H1 (cell line): ENCODE data around the gene DAP. TPM values are rescaled to one million over a fixed set of nuclear protein-coding genes. Genes with fewer than 3 reads are reported as not detected.

ENCODE experiments used
- ATF3 ChIP-seq: IDR thresholded peaks from 2 replicates; pipeline ENCODE4 v1.6.1; 2011; ENCODE audit warnings: low read depth, mild to moderate bottlenecking, low read length; ENCODE audit not compliant: insufficient read depth
- HDAC2 ChIP-seq, 2 experiments: fragments of 300-600 bp in 1 of 2; sonication (generic) in 1 of 2; IDR thresholded peaks; 2 replicates each; pipeline ENCODE4 v1.6.1; 2011 to 2012; ENCODE audit warnings: low read depth in 2 of 2, low read length in 2 of 2, mild to moderate bottlenecking in 2 of 2, moderate library complexity in 2 of 2, borderline replicate concordance in 1 of 2, inconsistent platforms in 1 of 2
- MAFK ChIP-seq: IDR thresholded peaks from 2 replicates; pipeline ENCODE4 v1.6.1; 2012; ENCODE audit warnings: low read depth, mild to moderate bottlenecking, improper control_type of control experiment, low read length
- SIX5 ChIP-seq: IDR thresholded peaks from 2 replicates; pipeline ENCODE4 v1.6.1; 2011; ENCODE audit warnings: mild to moderate bottlenecking, low read depth, low read length
- SP2 ChIP-seq: IDR thresholded peaks from 2 replicates; pipeline ENCODE4 v1.6.1; 2012; ENCODE audit warnings: mild to moderate bottlenecking, low read length, inconsistent platforms
- TAF1 ChIP-seq: IDR thresholded peaks from 2 replicates; pipeline ENCODE4 v1.6.1; 2011; ENCODE audit warnings: mild to moderate bottlenecking, low read depth, low read length
- TAF7 ChIP-seq: optimal IDR thresholded peaks from 2 replicates; pipeline ENCODE3; 2011; ENCODE audit warnings: low read depth, mild to moderate bottlenecking, inconsistent platforms, low read length, moderate library complexity, borderline replicate concordance
- YY1 ChIP-seq: IDR thresholded peaks from 2 replicates; pipeline ENCODE4 v1.6.1; 2011; ENCODE audit warnings: low read depth, mild to moderate bottlenecking, low read length
- polyA plus RNA-seq, 7 experiments: library from polyadenylated mRNA; depleted of rRNA in 3 of 7; stranded (reverse) in 5 of 7; unstranded in 2 of 7; fragments of >200 nt in 5 of 7; fragments of 200-250 nt in 2 of 7; gene quantifications; 1 replicate in 5 of 7; 2 replicates in 1 of 7; 4 replicates in 1 of 7; pipeline versions ENCODE4 v1.2.1 to v1.2.3, GENCODE V29; 2011 to 2013; ENCODE audit warnings: missing spikeins in 2 of 7, mixed read lengths in 2 of 7
- total RNA-seq: library from RNA; stranded (reverse); fragmentation: NEBNext Ultra II Directional; extraction: Animal tissue kit (Norgen Biotek cat#: 25700); gene quantifications from 2 replicates; pipeline ENCODE4 v1.2.1, GENCODE V29; 2021
- TF ChIP-seq, protein P1 (sequence below), 3 experiments: IDR thresholded peaks; 1 replicate in 2 of 3; 2 replicates in 1 of 3; pipeline versions ENCODE4 v1.5.1 to v1.6.1; 2011; ENCODE audit warnings: low read length in 3 of 3, mild to moderate bottlenecking in 3 of 3, inconsistent platforms in 2 of 3, low read depth in 1 of 3, moderate library complexity in 1 of 3; ENCODE audit not compliant: insufficient read depth in 1 of 3; ENCODE audit errors: control extremely low read depth in 1 of 3

The DAP gene
- total and polyA plus RNA-seq, 2 of the 8 experiments (the other 6 are each of a cell fraction or from before 2014, with no cell fraction given), result 26.2 to 44.4 TPM

- TF ChIP-seq, protein P1, sequence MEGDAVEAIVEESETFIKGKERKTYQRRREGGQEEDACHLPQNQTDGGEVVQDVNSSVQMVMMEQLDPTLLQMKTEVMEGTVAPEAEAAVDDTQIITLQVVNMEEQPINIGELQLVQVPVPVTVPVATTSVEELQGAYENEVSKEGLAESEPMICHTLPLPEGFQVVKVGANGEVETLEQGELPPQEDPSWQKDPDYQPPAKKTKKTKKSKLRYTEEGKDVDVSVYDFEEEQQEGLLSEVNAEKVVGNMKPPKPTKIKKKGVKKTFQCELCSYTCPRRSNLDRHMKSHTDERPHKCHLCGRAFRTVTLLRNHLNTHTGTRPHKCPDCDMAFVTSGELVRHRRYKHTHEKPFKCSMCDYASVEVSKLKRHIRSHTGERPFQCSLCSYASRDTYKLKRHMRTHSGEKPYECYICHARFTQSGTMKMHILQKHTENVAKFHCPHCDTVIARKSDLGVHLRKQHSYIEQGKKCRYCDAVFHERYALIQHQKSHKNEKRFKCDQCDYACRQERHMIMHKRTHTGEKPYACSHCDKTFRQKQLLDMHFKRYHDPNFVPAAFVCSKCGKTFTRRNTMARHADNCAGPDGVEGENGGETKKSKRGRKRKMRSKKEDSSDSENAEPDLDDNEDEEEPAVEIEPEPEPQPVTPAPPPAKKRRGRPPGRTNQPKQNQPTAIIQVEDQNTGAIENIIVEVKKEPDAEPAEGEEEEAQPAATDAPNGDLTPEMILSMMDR (IDR thresholded peaks at IDR 0.05; ENCODE audit: control extremely low read depth in 1 of 3, insufficient read depth in 1 of 3, low read depth in 1 of 3, low read length in 3 of 3), result no peak
- TF ChIP-seq YY1, result no peak
- no peak for TF ChIP-seq HDAC2 (IDR thresholded peaks at IDR 0.05; ENCODE audit: borderline replicate concordance in 1 of 2, low read depth in 2 of 2, low read length in 2 of 2)
- TF ChIP-seq SIX5, result no peak
- no peak for TF ChIP-seq SP2
- no peak for TF ChIP-seq TAF1
- no peak for TF ChIP-seq MAFK
- TF ChIP-seq ATF3, result no peak
- TF ChIP-seq TAF7, result no peak
These were observed 31.6 kb downstream of the DAP start (continued) for GRCh38 chr5:10729320-10730042.
